C1 segment of cervical spinal cord (tissue), 14 donors: ENCODE results near the gene DNAH6.

ENCODE experiments used
- DNase-seq, 14 donors: peaks; one replicate each; lab custom pipeline; 2025; lab: John Stamatoyannopoulos, UW

Gene DNAH6

GRCh38 chr2:84687498-84688149 is 171.3 kb downstream of the DNAH6 start:
- no peak for DNase-seq

DNA sequence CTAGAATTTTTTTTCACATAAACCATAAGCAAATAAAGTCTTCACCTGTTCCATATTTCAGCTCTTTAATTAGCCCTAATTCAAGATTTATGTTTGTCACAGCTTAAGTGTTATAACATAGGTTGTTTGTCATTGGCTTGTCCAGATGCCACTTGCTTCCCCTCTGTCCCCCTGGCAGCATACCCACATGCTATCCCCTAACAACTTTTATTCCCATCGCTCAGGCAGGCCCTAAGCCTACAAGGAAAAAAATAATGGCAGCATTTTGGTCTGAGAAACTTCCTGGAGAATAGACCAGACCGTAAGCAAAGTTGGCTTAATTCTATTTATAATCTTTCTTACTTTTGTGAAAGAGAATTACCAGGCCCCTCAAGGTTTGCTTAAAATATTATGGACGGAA is 173.9 kb downstream of the DNAH6 start:
- DNase-seq: no peak

DNA sequence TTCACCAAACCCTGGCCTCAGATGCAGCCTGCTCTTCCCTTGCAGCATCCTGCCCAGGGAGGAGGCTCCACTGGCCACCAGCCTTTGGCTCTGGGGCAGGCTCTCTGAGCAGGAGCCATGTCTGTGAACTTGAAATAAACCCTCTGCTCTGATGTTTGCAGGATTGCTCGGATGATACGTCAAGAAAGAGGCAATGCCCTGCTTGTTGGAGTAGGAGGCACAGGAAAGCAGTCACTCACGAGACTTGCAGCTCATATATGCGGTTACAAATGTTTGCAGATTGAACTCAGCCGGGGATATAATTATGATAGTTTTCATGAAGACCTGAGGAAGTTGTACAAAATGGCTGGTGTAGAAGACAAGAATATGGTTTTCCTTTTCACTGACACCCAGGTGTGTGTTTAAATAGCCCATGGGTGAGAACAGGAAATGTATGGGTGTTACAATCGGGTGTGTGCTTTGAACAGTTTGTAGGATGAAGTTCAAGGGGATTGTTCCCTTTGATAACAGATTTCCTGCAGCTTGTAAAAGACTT is 177.9 kb downstream of the DNAH6 start:
- no peak for DNase-seq

GRCh38 chr2:84697895-84698294 is 181.6 kb downstream of the DNAH6 start:
- DNase-seq: no peak

GRCh38 chr2:84700006-84700405 is 183.7 kb downstream of the DNAH6 start:
- no peak for DNase-seq

DNA sequence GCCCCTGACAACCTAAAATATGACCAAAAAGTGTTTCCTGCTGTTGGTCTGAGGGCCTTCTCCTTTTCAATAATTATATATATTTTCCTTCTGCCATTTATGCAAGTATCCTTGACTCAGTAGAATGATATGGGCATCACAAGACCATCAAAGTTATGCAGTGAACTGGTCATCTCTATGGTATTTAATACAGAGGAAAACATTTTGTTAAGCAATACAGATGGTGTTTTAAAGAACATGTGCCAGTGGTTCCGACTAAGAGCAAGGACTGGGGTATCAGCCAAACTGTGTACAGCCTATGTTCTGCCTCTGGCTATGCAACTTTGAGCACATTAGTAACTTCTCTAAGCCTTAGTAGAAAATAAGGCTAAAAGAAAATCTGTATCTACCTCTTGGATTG is 185.6 kb downstream of the DNAH6 start:
- no peak for DNase-seq

DNA sequence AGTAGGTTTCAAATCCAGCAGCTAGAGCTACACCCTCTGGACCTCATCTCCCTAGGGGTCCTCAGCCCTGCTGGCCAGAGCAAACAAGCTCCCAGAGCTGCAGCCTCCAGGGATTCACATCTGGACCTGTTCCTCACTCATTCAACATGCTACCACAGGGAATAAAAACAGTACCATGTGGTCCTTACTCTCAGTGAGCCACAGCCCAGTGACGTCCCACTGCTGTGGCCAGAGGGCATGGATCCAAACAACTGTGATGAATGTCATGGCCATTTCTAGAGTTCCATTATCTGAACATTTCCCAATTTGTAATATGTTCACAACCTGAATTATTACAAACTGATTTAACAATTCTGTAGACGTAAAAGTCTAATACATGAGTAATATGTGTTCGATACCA is 186.6 kb downstream of the DNAH6 start:
- no peak for DNase-seq

- DNase-seq: no peak
These were observed 187.5 kb downstream of the DNAH6 start for GRCh38 chr2:84703831-84704230.

DNA sequence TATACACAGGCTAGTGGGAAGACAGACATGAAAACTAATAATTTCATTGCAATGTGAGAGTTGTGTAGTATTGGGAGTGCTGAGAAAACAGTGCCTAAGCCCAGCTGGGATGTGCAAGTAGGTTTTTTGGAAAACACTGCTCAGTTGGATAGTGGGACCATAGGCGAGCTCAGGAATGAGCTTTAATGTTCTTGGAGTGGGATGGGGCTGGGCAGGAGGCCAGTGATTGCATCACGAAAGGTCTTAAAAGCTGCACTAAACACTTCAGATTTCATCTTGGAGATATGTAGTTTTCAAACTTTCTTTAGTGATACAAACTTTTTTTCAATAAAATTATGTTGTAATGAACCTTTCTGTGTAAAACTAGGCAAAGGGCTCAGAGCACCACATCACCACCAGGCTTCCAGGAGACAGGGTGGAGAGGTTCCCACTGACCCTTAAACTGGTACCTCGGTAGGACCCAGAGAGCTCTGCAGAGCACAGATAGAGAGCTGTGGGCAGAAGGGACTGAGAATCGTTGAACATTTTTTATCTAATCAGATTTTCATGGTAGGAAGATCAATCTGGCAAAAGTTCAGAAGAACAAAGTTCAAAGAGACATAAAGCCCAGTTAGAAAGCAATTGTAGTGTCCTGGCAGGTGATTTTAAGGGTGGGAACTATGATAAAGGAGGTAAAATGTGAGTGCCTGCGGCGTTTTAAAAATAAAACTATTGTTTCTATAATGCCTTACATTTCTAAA is 188.4 kb downstream of the DNAH6 start:
- no peak for DNase-seq

DNA sequence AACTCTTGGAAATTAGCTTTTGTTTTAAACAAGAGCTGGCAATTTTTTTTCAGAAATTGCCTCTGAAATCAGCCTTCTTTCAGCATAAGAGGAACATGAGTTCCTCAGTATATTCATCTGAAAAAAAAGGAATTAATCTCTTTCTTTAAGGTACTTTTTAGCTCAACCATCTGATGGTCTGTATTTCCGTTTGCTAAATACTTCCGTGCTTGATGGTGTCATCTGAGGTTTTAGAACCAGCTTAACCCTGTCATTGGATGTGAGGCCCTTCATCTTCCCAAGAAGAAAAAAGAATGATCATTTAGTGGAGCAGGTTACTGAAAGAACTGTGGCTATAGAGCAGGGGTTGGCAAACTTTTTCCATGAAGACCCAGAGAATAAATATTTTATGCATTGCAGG is 189.6 kb downstream of the DNAH6 start:
- no peak for DNase-seq

GRCh38 chr2:84708442-84708841 is 192.1 kb downstream of the DNAH6 start:
- DNase-seq: no peak

- no peak for DNase-seq
These were observed 195.4 kb downstream of the DNAH6 start for GRCh38 chr2:84711651-84712050.

DNA sequence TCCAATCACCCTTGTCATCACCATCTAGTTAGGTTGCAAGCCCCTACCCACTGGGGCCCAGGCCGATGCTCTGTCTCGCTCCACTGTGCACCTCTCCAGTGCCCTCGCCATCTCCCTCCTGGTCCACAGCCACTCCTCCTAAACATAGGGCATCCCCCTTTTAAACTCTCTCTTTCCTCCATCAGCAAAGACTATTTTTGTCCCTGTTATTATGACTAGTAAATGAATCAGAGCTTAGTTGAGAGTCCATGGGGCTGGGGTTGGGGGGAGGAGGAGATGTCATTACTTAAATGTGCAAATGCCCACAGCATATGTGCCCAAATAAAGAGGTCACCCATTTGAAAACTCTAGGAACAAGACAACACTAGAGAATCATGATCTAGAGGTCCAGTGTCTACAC is 197.1 kb downstream of the DNAH6 start:
- DNase-seq: no peak

GRCh38 chr2:84716564-84716963 is 200.3 kb downstream of the DNAH6 start:
- DNase-seq: no peak

DNA sequence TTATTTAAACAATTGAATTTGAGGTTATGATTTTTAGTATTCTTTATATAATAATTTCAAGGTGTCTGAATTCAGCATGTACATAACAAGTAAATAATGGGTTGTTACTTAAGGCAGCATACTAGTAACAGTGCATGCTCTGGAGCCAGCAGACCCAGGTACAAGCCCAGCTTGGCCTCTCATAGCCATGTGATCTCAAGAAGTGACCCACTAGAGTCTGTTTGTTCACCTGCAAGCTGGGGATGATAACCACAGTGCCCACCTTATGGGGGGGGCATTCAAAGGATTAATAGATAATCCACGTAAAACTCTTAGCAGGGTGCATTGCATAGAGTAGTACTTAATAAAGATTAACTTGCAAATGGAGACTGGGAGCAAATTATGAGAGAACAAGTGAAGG is 201.0 kb downstream of the DNAH6 start:
- DNase-seq: no peak

DNA sequence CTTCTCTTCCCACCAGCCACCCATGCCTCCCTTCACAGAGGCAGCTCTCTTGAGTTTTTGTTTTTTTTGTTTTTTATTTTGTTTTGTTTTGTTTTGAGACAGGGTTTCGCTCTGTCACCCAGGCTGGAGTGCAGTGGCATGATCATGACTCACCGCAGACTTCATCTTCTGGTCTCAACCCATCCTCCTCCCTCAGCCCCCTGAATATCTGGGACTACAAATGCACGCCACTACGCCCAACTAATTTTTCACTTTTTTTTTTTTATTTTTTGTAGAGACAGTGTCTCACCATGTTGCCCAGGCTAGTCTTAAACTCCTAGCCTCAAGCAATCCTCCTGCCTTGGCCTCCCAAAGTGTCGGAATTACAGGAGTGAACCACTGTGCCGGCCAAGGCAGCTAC is 203.1 kb downstream of the DNAH6 start:
- DNase-seq: no peak

DNA sequence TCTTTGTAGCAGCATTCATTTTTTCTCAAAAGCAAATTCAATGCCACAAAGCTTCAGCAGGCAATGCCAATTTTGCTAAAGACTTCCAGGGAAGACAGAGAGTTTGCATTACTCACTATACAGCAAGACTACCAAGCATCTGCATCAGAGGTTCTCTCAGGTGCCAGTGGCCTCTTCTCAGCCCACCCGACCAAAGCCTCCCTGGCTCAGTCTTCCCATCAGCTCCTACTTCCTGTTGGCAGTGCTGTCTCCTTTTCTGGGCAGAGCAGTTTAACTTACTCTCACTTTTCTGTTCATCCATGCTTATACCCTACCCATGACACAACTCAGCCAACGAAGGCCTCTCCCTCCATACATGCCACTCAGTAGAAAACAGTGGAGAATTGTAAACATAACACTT is 207.5 kb downstream of the DNAH6 start:
- no peak for DNase-seq

DNA sequence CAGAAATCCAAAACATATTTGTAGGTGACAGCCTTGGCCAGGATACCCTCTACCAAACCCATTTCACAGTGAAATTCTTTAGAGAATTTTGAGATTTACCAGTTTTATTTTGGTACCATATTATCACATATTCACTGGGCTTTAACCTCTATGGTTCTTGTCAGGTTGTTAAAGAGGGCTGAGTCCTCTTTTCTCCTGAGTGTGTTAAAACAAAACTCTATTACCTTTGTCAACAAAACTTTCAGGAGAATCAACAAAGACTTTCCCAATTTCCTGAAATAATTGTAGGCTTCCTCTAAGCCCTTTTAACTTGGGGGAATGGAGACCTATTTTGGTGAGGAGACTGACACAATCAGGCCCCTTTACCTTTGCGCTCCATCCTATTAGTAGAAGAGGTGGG is 209.4 kb downstream of the DNAH6 start:
- DNase-seq: no peak

DNA sequence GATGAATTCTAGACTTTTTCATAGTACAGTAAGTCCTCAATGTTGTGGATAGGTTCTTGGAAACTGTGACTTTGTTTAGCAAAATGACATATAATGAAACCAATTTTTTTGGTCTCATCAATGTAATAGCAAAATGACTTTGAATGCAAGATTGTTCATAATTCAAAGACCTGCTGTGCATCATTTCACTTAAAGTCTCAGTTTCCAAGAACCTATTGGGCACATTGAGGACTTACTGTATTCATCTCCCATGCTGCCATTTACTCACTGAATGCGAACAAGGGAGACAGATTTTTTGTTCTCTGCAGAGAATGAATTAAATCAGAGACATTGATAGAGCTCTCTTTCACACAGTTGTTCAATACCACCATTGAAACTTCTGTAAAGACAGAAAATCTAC is 211.0 kb downstream of the DNAH6 start:
- no peak for DNase-seq

DNA sequence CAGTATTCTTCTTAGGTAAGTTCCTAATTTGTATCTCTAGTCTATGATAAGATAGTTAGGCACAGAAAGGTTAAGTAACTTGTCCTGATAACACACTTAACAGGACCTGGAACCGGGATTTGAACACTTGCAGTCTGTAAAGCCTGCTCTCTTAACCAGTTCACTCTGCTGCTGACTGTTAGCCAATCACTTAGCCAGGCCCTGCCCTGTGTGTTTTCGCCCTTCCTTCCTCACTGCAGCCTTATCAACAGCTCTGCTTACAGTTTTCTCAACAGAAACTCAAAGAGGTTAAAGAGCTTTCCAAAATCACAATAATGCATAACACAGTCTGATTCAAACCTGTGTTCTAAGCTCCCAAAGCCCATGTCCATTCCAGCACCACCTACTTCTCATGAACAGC is 212.9 kb downstream of the DNAH6 start:
- no peak for DNase-seq

GRCh38 chr2:84731185-84731584 is 214.9 kb downstream of the DNAH6 start:
- no peak for DNase-seq

DNA sequence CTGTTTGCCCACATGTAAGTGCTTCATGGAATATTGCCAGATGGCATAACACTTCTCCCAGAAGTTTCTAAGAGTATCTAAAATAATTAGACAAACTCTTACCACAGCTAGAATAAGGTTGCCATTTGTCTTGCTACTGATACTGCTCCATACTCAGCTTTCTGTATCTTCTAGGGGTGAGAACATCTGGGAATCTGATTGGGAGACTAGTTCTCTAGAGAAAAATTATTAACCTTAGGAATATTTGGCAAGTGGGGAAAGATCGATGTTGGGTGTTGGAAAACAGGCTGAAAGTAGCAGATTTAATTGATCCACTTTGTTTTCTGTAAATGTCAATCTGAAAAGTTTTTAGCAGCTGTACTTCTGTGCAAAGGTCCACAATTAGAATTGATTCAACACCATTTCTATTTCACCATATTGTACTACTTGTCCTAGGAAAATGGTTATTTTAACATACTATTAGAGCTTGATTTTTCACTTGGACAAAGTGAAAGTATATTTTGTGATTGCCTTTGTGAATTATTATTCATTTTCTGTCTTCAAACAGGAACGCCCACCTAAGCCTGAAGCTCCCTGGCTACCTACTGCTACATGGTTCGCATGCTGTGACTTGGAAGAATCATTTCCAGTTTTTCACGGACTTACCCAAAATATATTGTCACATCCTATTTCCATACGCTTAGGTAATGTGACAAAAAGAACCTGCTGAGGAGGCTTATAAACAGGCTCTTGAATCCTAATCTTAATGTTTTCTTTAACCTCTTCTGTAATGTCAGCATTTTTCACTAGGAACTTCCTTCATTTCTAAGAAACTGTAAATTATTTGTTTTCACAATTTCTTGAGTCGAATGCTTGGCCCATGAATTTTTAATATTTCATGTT is 216.8 kb downstream of the DNAH6 start:
- DNase-seq: no peak
